Activated CD4-positive, alpha-beta T cell treated with anti-CD3 and anti-CD28 coated beads, Interleukin-2, amount 50 U/mL, for 16 hours (primary cell): ENCODE measurements around the gene TMEM258.

Source experiments
- DNase-seq: peaks from one replicate; pipeline ENCODE4 v3.0.0-alpha.2; 2020

TMEM258 gene

GRCh38 chr11:61794579-61794978, 2.2 kb upstream of the TMEM258 start:
- DNase-seq, result no peak

GRCh38 chr11:61793829-61794204, 1.4 kb upstream of the TMEM258 start:
- no peak for DNase-seq

- peak; percentile 15 for DNase-seq
These were observed 857 bp upstream of the TMEM258 start for GRCh38 chr11:61793083-61793828.

GRCh38 chr11:61791737-61792309, 576 bp downstream of the TMEM258 start:
- DNase-seq, result peak; percentile 50

- DNase-seq, result peak; percentile 25
These were observed 4.4 kb downstream of the TMEM258 start for GRCh38 chr11:61787928-61788491.

GRCh38 chr11:61785837-61786402, 6.5 kb downstream of the TMEM258 start:
- no peak for DNase-seq

GRCh38 chr11:61784506-61784805, 7.9 kb downstream of the TMEM258 start:
- no peak for DNase-seq

GRCh38 chr11:61783717-61784505, 8.5 kb downstream of the TMEM258 start:
- no peak for DNase-seq

- no peak for DNase-seq
These were observed 9.6 kb downstream of the TMEM258 start for GRCh38 chr11:61782841-61783240.

GRCh38 chr11:61782299-61782698, 10.1 kb downstream of the TMEM258 start:
- no peak for DNase-seq

- DNase-seq, result no peak
These were observed 10.8 kb downstream of the TMEM258 start for GRCh38 chr11:61781585-61781984.

- no peak for DNase-seq
These were observed 11.7 kb downstream of the TMEM258 start for GRCh38 chr11:61780581-61781162.

- DNase-seq, result no peak
These were observed 12.5 kb downstream of the TMEM258 start for GRCh38 chr11:61779666-61780525.

- DNase-seq, result no peak
These were observed 13.3 kb downstream of the TMEM258 start for GRCh38 chr11:61778920-61779650.

GRCh38 chr11:61778357-61778886, 14.0 kb downstream of the TMEM258 start:
- no peak for DNase-seq

- DNase-seq, result peak; percentile 52
These were observed 14.9 kb downstream of the TMEM258 start for GRCh38 chr11:61777234-61778090.

- DNase-seq, result peak; percentile 75
These were observed 15.8 kb downstream of the TMEM258 start for GRCh38 chr11:61776561-61777075.

- DNase-seq, result no peak
These were observed 16.5 kb downstream of the TMEM258 start for GRCh38 chr11:61775606-61776554.

- DNase-seq, result no peak
These were observed 17.3 kb downstream of the TMEM258 start for GRCh38 chr11:61775106-61775505.
